ENCODE results near the gene PLEKHG4B.
"Not testable (repeated sequence)": the region's sequence is repeated elsewhere in the genome, so short reads cannot be mapped to it uniquely, and the experiment has no call there.

PLEKHG4B gene

GRCh38 chr5:90590-91547 is 1.1 kb upstream of the PLEKHG4B start:
- no peak overlapping the region for H3K4me3 ChIP-seq (ENCODE audit: low read depth in 1 of 2, low read length in 2 of 2)
- no peaks in the 10 kb centered on the region for H3K9me3 ChIP-seq (ENCODE audit: low read length)
- H3K27me3 ChIP-seq (ENCODE audit: control insufficient read depth in 1 of 2, insufficient read depth in 2 of 2, low read length in 2 of 2) = peaks cover 29 to 48% of the 10 kb centered on the region in 2 donors
- no peaks in the 10 kb centered on the region for H3K36me3 ChIP-seq (ENCODE audit: insufficient read depth, low read length)
- H3K9ac ChIP-seq (ENCODE audit: low read length) = no peak overlapping the region
- no peak overlapping the region for H3K27ac ChIP-seq (ENCODE audit: low read depth, low read length)
- no peaks in the 10 kb centered on the region for H3K4me1 ChIP-seq (ENCODE audit: insufficient read depth, low read length)

- Histone ChIP-seq H3K9me3 (ENCODE audit: low read length) (no peaks in the 10 kb centered on the region), H3K36me3 (ENCODE audit: insufficient read depth, low read length) (no peaks in the 10 kb centered on the region), H3K4me3 (ENCODE audit: low read depth in 1 of 2, low read length in 2 of 2) (no peak overlapping the region), H3K27me3 (ENCODE audit: control insufficient read depth in 1 of 2, insufficient read depth in 2 of 2, low read length in 2 of 2) (peaks cover 29 to 48% of the 10 kb centered on the region in 2 donors), H3K27ac (ENCODE audit: low read depth, low read length) (no peak overlapping the region), H3K9ac (ENCODE audit: low read length) (no peak overlapping the region), H3K4me1 (ENCODE audit: insufficient read depth, low read length) (no peaks in the 10 kb centered on the region)
Measured at GRCh38 chr5:92401-93220, 643 bp downstream of the PLEKHG4B start.

DNA sequence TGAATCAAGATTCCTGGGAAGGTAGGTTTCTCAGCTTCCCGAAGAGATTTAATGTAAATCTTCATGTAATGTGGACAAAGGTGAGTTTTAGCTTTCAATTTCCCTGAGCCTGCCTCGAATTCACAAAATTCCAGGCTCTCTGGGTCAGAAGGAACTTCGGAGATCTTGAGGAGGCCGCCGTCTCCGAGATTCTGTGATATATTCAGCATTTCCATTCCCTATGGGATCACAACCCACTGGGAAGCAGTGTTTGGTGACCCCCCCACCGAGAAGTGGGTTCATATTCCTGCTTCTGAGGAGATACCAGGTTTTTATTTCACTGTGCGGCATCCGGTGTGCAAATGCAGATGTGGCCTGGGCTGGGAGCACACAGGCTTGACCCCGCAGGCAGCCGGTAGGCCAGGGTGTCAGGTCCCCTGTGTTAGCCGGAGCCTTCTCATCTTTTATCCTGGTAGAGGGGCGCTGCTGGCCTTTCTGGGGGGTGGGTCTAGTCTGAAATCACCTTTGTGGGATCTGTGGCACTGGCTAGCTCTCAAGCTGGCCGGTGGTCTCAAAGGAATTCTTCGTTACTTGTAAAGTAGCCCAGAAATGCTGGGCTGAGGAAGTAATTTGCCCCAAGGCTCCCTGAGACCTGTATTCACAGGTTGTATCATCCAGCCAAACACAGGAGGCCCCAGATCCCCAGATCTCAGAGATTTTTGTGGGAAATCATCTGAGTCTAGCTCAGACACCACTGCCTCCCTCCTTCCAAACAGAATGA is 1.4 kb downstream of the PLEKHG4B start:
- no peak overlapping the region for H3K9ac ChIP-seq (ENCODE audit: low read length)
- H3K4me1 ChIP-seq (ENCODE audit: insufficient read depth, low read length) = no peaks in the 10 kb centered on the region
- H3K27me3 ChIP-seq (ENCODE audit: control insufficient read depth in 1 of 2, insufficient read depth in 2 of 2, low read length in 2 of 2) = peaks cover 29 to 48% of the 10 kb centered on the region in 2 donors
- no peaks in the 10 kb centered on the region for H3K36me3 ChIP-seq (ENCODE audit: insufficient read depth, low read length)
- H3K9me3 ChIP-seq (ENCODE audit: low read length) = no peaks in the 10 kb centered on the region
- no peak overlapping the region for H3K27ac ChIP-seq (ENCODE audit: low read depth, low read length)
- no peak overlapping the region for H3K4me3 ChIP-seq (ENCODE audit: low read depth in 1 of 2, low read length in 2 of 2)

GRCh38 chr5:94113-94892 is 2.3 kb downstream of the PLEKHG4B start:
- Histone ChIP-seq H3K9ac (ENCODE audit: low read length) (no peak overlapping the region), H3K4me3 (ENCODE audit: low read depth in 1 of 2, low read length in 2 of 2) (no peak overlapping the region), H3K27me3 (ENCODE audit: control insufficient read depth in 1 of 2, insufficient read depth in 2 of 2, low read length in 2 of 2) (peaks cover 29 to 48% of the 10 kb centered on the region in 2 donors)

GRCh38 chr5:95241-95980 is 3.4 kb downstream of the PLEKHG4B start:
- H3K36me3 ChIP-seq (ENCODE audit: insufficient read depth, low read length) = no peaks in the 10 kb centered on the region
- no peak overlapping the region for H3K27ac ChIP-seq (ENCODE audit: low read depth, low read length)
- no peak overlapping the region for H3K9ac ChIP-seq (ENCODE audit: low read length)
- peaks cover 28 to 41% of the 10 kb centered on the region in 2 donors for H3K27me3 ChIP-seq (ENCODE audit: control insufficient read depth in 1 of 2, insufficient read depth in 2 of 2, low read length in 2 of 2)
- H3K4me1 ChIP-seq (ENCODE audit: insufficient read depth, low read length) = no peaks in the 10 kb centered on the region
- H3K9me3 ChIP-seq (ENCODE audit: low read length) = no peaks in the 10 kb centered on the region
- H3K4me3 ChIP-seq (ENCODE audit: low read depth in 1 of 2, low read length in 2 of 2) = no peak overlapping the region

More at GRCh38 chr5:94113-94892, 2.3 kb downstream of the PLEKHG4B start:
- no peak overlapping the region for H3K27ac ChIP-seq (ENCODE audit: low read depth, low read length)
- H3K36me3 ChIP-seq (ENCODE audit: insufficient read depth, low read length) = no peaks in the 10 kb centered on the region
- H3K4me1 ChIP-seq (ENCODE audit: insufficient read depth, low read length) = no peaks in the 10 kb centered on the region
- no peaks in the 10 kb centered on the region for H3K9me3 ChIP-seq (ENCODE audit: low read length)

DNA sequence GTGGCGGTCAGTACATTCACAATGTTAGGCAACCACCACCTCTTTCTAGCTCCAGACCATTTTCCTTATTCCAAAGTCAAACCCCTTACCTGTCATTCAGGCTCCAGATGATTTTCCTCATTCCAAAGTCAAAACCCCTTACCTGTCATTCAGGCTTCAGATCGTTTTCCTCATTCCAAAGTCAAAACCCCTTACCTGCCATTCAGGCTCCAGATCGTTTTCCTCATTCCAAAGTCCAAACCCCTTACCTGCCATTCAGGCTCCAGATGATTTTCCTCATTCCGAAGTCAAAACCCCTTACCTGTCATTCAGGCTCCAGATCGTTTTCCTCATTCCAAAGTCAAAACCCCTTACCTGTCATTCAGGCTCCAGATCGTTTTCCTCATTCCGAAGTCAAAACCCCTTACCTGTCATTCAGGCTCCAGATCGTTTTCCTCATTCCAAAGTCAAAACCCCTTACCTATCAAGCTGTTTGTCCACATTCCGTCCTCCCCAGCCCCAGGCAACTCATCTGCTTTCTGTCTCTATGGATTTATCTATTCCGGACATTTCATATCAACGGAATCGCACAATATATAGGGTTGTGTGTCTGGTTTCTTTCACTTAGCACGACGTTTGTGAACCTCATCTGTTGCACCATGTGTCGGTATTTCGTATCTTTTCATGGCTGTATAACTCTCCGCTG is 5.2 kb downstream of the PLEKHG4B start:
- Histone ChIP-seq H3K4me1 (ENCODE audit: insufficient read depth, low read length) (no peaks in the 10 kb centered on the region), H3K9me3 (ENCODE audit: low read length) (no peaks in the 10 kb centered on the region), H3K9ac (ENCODE audit: low read length) (no peak overlapping the region), H3K4me3 (ENCODE audit: low read depth in 1 of 2, low read length in 2 of 2) (no peak overlapping the region), H3K27me3 (ENCODE audit: control insufficient read depth in 1 of 2, insufficient read depth in 2 of 2, low read length in 2 of 2) (peaks cover 15 to 25% of the 10 kb centered on the region in 2 donors), H3K27ac (ENCODE audit: low read depth, low read length) (no peak overlapping the region), H3K36me3 (ENCODE audit: insufficient read depth, low read length) (no peaks in the 10 kb centered on the region)

DNA sequence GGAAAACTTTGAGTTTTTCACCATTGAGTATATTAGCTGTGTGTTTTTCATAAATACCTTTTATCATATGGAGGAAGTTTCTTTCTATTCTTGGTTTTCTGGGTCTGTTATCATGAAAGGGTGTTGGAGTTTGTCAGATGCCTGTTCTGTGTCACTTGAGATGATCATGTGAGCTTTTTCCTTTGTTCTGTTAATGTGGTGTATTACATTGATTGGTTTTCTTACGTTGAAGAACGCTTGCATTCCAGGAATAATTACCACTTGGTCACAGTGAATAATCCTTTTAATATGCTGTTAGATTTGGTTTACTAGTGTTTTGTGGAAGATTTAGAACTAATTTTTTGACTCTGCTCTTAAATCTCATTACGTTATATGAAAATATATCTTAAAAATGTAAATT is 7.8 kb downstream of the PLEKHG4B start:
- no peaks in the 10 kb centered on the region for H3K4me1 ChIP-seq (ENCODE audit: insufficient read depth, low read length)
- no peak overlapping the region for H3K4me3 ChIP-seq (ENCODE audit: low read depth in 1 of 2, low read length in 2 of 2)
- no peaks in the 10 kb centered on the region for H3K9me3 ChIP-seq (ENCODE audit: low read length)
- H3K9ac ChIP-seq (ENCODE audit: low read length) = no peak overlapping the region
- no peaks in the 10 kb centered on the region for H3K36me3 ChIP-seq (ENCODE audit: insufficient read depth, low read length)
- peaks cover 0 to 4% of the 10 kb centered on the region in 2 donors for H3K27me3 ChIP-seq (ENCODE audit: control insufficient read depth in 1 of 2, insufficient read depth in 2 of 2, low read length in 2 of 2)
- H3K27ac ChIP-seq (ENCODE audit: low read depth, low read length) = no peak overlapping the region

- Histone ChIP-seq H3K9ac (ENCODE audit: low read length) (no peak overlapping the region), H3K36me3 (ENCODE audit: insufficient read depth, low read length) (no peaks in the 10 kb centered on the region), H3K27ac (ENCODE audit: low read depth, low read length) (no peak overlapping the region), H3K9me3 (ENCODE audit: low read length) (no peaks in the 10 kb centered on the region), H3K27me3 (ENCODE audit: control insufficient read depth in 1 of 2, insufficient read depth in 2 of 2, low read length in 2 of 2) (peaks cover 0 to 14% of the 10 kb centered on the region in 2 donors), H3K4me3 (ENCODE audit: low read depth in 1 of 2, low read length in 2 of 2) (no peak overlapping the region), H3K4me1 (ENCODE audit: insufficient read depth, low read length) (no peaks in the 10 kb centered on the region)
Measured at GRCh38 chr5:102411-103043, 10.6 kb downstream of the PLEKHG4B start.

DNA sequence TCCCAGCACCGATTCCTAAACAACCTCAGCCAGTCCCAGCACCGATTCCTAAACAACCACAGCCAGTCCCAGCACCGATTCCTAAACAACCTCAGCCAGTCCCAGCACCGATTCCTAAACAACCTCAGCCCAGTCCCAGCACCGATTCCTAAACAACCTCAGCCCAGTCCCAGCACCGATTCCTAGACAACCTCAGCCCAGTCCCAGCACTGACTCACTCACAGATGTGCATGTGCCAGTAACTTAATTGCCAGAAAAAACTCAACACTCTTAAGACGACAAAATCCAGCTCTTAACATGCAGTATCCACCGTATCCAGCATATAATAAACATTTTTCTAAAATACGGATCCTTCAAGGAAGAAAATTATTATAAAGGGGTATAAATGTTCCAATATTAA is 12.1 kb downstream of the PLEKHG4B start:
- not testable (repeated sequence) for H3K4me3 ChIP-seq (ENCODE audit: low read depth in 1 of 2, low read length in 2 of 2); H3K9me3 ChIP-seq (ENCODE audit: low read length); H3K4me1 ChIP-seq (ENCODE audit: insufficient read depth, low read length); H3K27ac ChIP-seq (ENCODE audit: low read depth, low read length); H3K36me3 ChIP-seq (ENCODE audit: insufficient read depth, low read length); H3K9ac ChIP-seq (ENCODE audit: low read length)
- peaks cover 0 to 18% of the 10 kb centered on the region in 2 donors for H3K27me3 ChIP-seq (ENCODE audit: control insufficient read depth in 1 of 2, insufficient read depth in 2 of 2, low read length in 2 of 2)
